ENCODE results near the gene ACVR1B.
A peak's percentile ranks its signal among the peaks of the same experiment; 100 is the strongest.

The ACVR1B gene

GRCh38 chr12:51950682-51951198 is 759 bp upstream of the ACVR1B start:
- Histone ChIP-seq H3K4me2 (ENCODE audit: insufficient read depth, low read length) (peak overlapping the region; percentile 95), H3K36me3 (ENCODE audit: insufficient read depth, low read length) (no peaks in the 10 kb centered on the region; the same call in 1 of the 2 replicates), H3K27me3 (ENCODE audit: insufficient read depth, low read length, poor library complexity) (peaks cover 23% of the 10 kb centered on the region), H4K20me1 (ENCODE audit: insufficient read depth, low read length) (0 out of 2 replicates have a peak, but pooled peaks cover 3% of the 10 kb centered on the region), H3K4me1 (ENCODE audit: insufficient read depth, low read length) (peaks cover 38% of the 10 kb centered on the region), H3K79me2 (ENCODE audit: insufficient read depth, low read length) (peaks cover 40% of the 10 kb centered on the region), H3K27ac (ENCODE audit: low read length) (peak overlapping the region; percentile 37; the same call in 1 of the 2 replicates), H2AFZ (ENCODE audit: low read depth, low read length) (peak overlapping the region; percentile 86), H3K4me3 (ENCODE audit: low read depth in 1 of 2, low read length in 2 of 2) (peak overlapping the region; percentile 17 to 92; a peak in 3 of 4 replicates), H3K9ac (ENCODE audit: low read depth, low read length) (peak overlapping the region; percentile 59), H3K9me3 (ENCODE audit: insufficient read depth, low read length, severe bottlenecking) (no peaks in the 10 kb centered on the region)
- ATAC-seq (ENCODE audit: insufficient read depth, low read depth) (no peak), DNase-seq (no peak)
- peak; percentile 79 for TF ChIP-seq EZH2 (IDR thresholded peaks at IDR 0.05; ENCODE audit: borderline replicate concordance, low read depth, low read length, severe bottlenecking)
- TF ChIP-seq CTCF (IDR thresholded peaks at IDR 0.05; ENCODE audit: borderline replicate concordance, extremely low read depth, low read length, poor library complexity, severe bottlenecking) = no peak

- 0 out of 2 replicates have a peak, but pooled peaks cover 5% of the 10 kb centered on the region for H4K20me1 ChIP-seq (ENCODE audit: insufficient read depth, low read length)
- no peaks in the 10 kb centered on the region; the same call in 1 of the 2 replicates for H3K36me3 ChIP-seq (ENCODE audit: insufficient read depth, low read length)
- peaks cover 38% of the 10 kb centered on the region for H3K4me1 ChIP-seq (ENCODE audit: insufficient read depth, low read length)
- peak; percentile 35 for DNase-seq
- H2AFZ ChIP-seq (ENCODE audit: low read depth, low read length) = peak overlapping the region; percentile 90
- peak overlapping the region; percentile 77 for H3K27ac ChIP-seq (ENCODE audit: low read length)
- no peak for TF ChIP-seq EZH2 (IDR thresholded peaks at IDR 0.05; ENCODE audit: borderline replicate concordance, low read depth, low read length, severe bottlenecking)
- no peak for TF ChIP-seq CTCF (IDR thresholded peaks at IDR 0.05; ENCODE audit: borderline replicate concordance, extremely low read depth, low read length, poor library complexity, severe bottlenecking)
- H3K27me3 ChIP-seq (ENCODE audit: insufficient read depth, low read length, poor library complexity) = peaks cover 23% of the 10 kb centered on the region
- H3K79me2 ChIP-seq (ENCODE audit: insufficient read depth, low read length) = peaks cover 53% of the 10 kb centered on the region
- peak; percentile 47 for ATAC-seq (ENCODE audit: insufficient read depth, low read depth)
- H3K4me3 ChIP-seq (ENCODE audit: low read depth in 1 of 2, low read length in 2 of 2) = peak overlapping the region; percentile 87 to 92
- H3K4me2 ChIP-seq (ENCODE audit: insufficient read depth, low read length) = peak overlapping the region; percentile 98
- no peaks in the 10 kb centered on the region for H3K9me3 ChIP-seq (ENCODE audit: insufficient read depth, low read length, severe bottlenecking)
- H3K9ac ChIP-seq (ENCODE audit: low read depth, low read length) = peak overlapping the region; percentile 96
Measured at GRCh38 chr12:51951843-51952722, 584 bp downstream of the ACVR1B start.

GRCh38 chr12:51953089-51953488 is 1.6 kb downstream of the ACVR1B start:
- H4K20me1 ChIP-seq (ENCODE audit: insufficient read depth, low read length) = peaks cover 5% of the 10 kb centered on the region; the same call in 1 of the 2 replicates
- peaks cover 38% of the 10 kb centered on the region for H3K4me1 ChIP-seq (ENCODE audit: insufficient read depth, low read length)
- H3K9me3 ChIP-seq (ENCODE audit: insufficient read depth, low read length, severe bottlenecking) = no peaks in the 10 kb centered on the region
- DNase-seq (no peak), ATAC-seq (ENCODE audit: insufficient read depth, low read depth) (no peak)
- H3K27me3 ChIP-seq (ENCODE audit: insufficient read depth, low read length, poor library complexity) = peaks cover 23% of the 10 kb centered on the region
- TF ChIP-seq EZH2 (IDR thresholded peaks at IDR 0.05; ENCODE audit: borderline replicate concordance, low read depth, low read length, severe bottlenecking) (no peak), CTCF (IDR thresholded peaks at IDR 0.05; ENCODE audit: borderline replicate concordance, extremely low read depth, low read length, poor library complexity, severe bottlenecking) (no peak)
- H3K79me2 ChIP-seq (ENCODE audit: insufficient read depth, low read length) = peaks cover 62% of the 10 kb centered on the region
- H3K9ac ChIP-seq (ENCODE audit: low read depth, low read length) = peak overlapping the region; percentile 96; the same call in 1 of the 2 replicates
- H3K36me3 ChIP-seq (ENCODE audit: insufficient read depth, low read length) = no peaks in the 10 kb centered on the region; the same call in 1 of the 2 replicates
- H2AFZ ChIP-seq (ENCODE audit: low read depth, low read length) = no peak overlapping the region
- no peak overlapping the region for H3K27ac ChIP-seq (ENCODE audit: low read length)
- H3K4me2 ChIP-seq (ENCODE audit: insufficient read depth, low read length) = peak overlapping the region; percentile 98
- peak overlapping the region in 1 of 2 experiments; percentile 92; a peak in 2 of 4 replicates for H3K4me3 ChIP-seq (ENCODE audit: low read depth in 1 of 2, low read length in 2 of 2)

Measured in DND-41 (cell line).